Glutamatergic neuron (in vitro differentiated cells): Measurements from ENCODE around the gene DOC2B. TPM values are rescaled to one million over a fixed set of nuclear protein-coding genes. Genes with fewer than 3 reads are reported as not detected.

Source experiments
- DNase-seq: peaks from one replicate; pipeline ENCODE4 v3.0.0; 2022
- H3K27ac Mint-ChIP-seq: one replicate; pipeline ENCODE4 v1.8.0; 2020; ENCODE audit warnings: mild to moderate bottlenecking, mixed read lengths, inconsistent platforms; ENCODE audit not compliant: unreplicated experiment
- H3K27me3 Mint-ChIP-seq: one replicate; pipeline ENCODE4 v1.8.0; 2020; ENCODE audit warnings: mild to moderate bottlenecking, moderate library complexity, mixed read lengths, inconsistent platforms; ENCODE audit not compliant: unreplicated experiment
- H3K36me3 Mint-ChIP-seq: one replicate; pipeline ENCODE4 v1.8.0; 2020; ENCODE audit warnings: mild to moderate bottlenecking, mixed read lengths, inconsistent platforms; ENCODE audit not compliant: unreplicated experiment
- H3K4me1 Mint-ChIP-seq: one replicate; pipeline ENCODE4 v1.8.0; 2020; ENCODE audit warnings: mild to moderate bottlenecking, low read depth, mixed read lengths, inconsistent platforms; ENCODE audit not compliant: unreplicated experiment
- H3K4me3 Mint-ChIP-seq: one replicate; pipeline ENCODE4 v1.8.0; 2020; ENCODE audit warnings: mild to moderate bottlenecking, mixed read lengths, inconsistent platforms; ENCODE audit not compliant: unreplicated experiment
- H3K9me3 Mint-ChIP-seq: one replicate; pipeline ENCODE4 v1.8.0; 2020; ENCODE audit warnings: mild to moderate bottlenecking, moderate library complexity, mixed read lengths, inconsistent platforms; ENCODE audit not compliant: unreplicated experiment
- total RNA-seq: library from RNA; stranded (reverse); fragmentation: NEBNext Ultra II Directional; extraction: Animal tissue kit (Norgen Biotek cat#: 25700); gene quantifications from one replicate; pipeline ENCODE4 v1.2.1, GENCODE V29; 2021; ENCODE audit not compliant: unreplicated experiment
- TF ChIP-seq, protein P1 (sequence below): fragments of 200-600 bp; sonication (generic); IDR thresholded peaks from one replicate; pipeline ENCODE4 v1.5.0; 2021; ENCODE audit not compliant: partially characterized antibody, unreplicated experiment

DOC2B gene
- total RNA-seq, 1 donor from 2014 or later, result 109 TPM

DNA sequence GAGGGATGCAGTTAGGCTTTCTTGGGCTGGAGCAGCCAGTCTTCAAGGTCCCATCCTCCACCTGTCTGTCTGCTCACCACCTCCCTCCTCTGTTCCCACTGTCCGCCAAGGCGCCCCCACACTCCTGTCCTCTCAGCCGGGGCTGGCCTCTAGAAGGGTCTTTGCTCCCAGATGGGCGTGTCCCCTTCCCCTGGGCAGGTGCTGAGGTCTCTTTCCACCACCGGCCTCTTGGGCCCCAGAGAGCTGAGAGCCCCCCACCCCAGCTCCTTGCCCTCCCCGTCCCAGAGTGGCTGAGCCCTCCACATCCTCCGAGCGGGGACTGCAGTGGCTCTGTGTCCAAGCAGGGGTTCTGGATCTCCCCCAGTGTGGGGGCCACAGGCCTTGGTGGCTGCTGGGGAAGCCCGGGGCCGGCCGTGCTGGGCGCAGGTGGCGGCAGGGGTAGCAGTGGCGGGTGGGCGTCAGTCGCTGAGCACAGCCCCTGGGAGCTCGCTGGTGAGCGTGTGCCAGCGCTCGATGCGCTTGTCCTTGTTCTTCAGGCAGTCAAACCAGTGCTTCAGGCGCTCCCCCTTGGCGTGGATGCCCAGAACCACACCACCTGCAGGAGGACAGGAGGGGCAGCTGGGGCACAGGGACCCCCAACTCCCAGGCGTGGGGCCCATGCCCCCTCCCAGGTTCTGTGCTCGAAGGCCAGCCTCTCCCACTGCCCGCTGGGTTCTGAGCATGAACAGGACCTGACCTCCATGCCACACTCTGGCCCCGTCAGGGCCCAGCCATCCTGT lies 34.3 kb downstream of the DOC2B start:
- DNase-seq, result peak; percentile 12
- H3K27ac Mint-ChIP-seq, result no peak overlapping the region
- H3K4me1 Mint-ChIP-seq, result no peaks in the 10 kb centered on the region
- no peak overlapping the region for H3K4me3 Mint-ChIP-seq
- H3K27me3 Mint-ChIP-seq, result peaks cover 5% of the 10 kb centered on the region
- peaks cover 8% of the 10 kb centered on the region for H3K9me3 Mint-ChIP-seq
- no peaks in the 10 kb centered on the region for H3K36me3 Mint-ChIP-seq
- TF ChIP-seq, protein P1, sequence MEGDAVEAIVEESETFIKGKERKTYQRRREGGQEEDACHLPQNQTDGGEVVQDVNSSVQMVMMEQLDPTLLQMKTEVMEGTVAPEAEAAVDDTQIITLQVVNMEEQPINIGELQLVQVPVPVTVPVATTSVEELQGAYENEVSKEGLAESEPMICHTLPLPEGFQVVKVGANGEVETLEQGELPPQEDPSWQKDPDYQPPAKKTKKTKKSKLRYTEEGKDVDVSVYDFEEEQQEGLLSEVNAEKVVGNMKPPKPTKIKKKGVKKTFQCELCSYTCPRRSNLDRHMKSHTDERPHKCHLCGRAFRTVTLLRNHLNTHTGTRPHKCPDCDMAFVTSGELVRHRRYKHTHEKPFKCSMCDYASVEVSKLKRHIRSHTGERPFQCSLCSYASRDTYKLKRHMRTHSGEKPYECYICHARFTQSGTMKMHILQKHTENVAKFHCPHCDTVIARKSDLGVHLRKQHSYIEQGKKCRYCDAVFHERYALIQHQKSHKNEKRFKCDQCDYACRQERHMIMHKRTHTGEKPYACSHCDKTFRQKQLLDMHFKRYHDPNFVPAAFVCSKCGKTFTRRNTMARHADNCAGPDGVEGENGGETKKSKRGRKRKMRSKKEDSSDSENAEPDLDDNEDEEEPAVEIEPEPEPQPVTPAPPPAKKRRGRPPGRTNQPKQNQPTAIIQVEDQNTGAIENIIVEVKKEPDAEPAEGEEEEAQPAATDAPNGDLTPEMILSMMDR, result no peak

DNA sequence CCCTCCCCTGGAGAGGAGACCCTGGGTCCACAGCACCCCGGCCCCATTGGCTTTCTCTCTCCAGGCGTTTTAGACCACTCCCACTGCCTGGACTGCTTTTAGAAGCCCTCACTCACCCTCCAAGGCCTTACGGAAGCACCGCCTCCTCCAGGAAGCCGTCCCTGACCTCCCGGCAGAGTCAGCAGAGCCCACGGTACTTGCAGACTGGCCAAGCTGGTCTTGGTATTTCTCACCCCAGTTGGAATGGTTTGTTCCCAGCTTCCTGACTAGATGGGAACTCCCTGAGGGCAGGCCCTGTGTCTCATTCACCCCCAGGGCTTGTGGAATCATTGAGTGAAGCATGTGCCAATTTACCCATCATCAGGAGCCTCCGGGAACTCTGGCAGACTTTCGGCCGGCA lies 34.9 kb downstream of the DOC2B start:
- Mint-ChIP-seq H3K4me3 (no peak overlapping the region), H3K4me1 (no peaks in the 10 kb centered on the region), H3K27me3 (peaks cover 7% of the 10 kb centered on the region), H3K9me3 (peaks cover 8% of the 10 kb centered on the region), H3K36me3 (no peaks in the 10 kb centered on the region), H3K27ac (no peak overlapping the region)
- peak; percentile 11 for DNase-seq
- TF ChIP-seq, protein P1, result no peak

DNA sequence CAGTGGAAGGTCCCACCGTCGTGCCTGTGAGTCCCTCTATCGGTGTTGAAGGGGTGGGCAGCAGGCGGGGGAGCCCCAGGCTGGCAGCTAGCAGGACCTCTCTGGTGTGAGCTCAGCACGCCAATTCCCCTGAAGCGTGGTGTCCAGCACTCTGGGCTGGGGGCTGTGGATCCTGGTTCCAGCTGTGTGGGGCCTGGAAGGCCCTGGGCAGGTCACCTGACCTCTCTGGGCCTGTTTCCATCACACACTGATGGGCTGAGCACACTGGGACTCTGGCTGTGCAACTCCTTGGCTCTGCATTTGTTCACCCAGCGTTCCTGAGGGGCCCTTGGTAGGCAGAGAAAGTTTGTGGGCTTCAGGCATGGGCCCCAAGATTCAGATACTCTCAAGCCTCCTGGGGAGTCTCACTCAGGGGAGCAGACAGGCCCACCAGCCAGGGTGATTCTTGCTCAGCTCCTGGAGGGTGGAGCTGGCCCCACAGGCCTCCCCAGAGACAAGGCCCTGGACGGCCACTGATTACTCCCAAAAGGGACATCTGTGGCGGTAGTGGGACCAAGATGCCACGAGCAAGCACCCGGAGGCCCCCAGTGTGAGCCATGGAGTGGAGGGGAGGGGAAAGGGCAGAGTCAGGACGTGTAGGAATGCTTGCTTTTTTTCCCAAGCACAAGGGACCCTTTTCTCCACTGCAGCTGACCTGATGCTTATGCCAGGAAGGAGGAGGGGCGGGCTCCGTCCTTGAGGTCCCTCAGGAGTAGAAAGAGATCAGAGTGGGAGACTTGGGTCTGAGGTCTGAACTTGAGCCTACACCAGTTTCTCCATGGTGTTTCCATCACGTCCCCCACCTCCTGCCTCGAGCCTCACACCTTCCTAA lies 35.5 kb downstream of the DOC2B start:
- Mint-ChIP-seq H3K27me3 (peaks cover 7% of the 10 kb centered on the region), H3K27ac (no peak overlapping the region), H3K36me3 (no peaks in the 10 kb centered on the region), H3K4me3 (no peak overlapping the region), H3K9me3 (peaks cover 8% of the 10 kb centered on the region), H3K4me1 (no peaks in the 10 kb centered on the region)
- TF ChIP-seq, protein P1, result no peak
- DNase-seq, result peak; percentile 16

DNA sequence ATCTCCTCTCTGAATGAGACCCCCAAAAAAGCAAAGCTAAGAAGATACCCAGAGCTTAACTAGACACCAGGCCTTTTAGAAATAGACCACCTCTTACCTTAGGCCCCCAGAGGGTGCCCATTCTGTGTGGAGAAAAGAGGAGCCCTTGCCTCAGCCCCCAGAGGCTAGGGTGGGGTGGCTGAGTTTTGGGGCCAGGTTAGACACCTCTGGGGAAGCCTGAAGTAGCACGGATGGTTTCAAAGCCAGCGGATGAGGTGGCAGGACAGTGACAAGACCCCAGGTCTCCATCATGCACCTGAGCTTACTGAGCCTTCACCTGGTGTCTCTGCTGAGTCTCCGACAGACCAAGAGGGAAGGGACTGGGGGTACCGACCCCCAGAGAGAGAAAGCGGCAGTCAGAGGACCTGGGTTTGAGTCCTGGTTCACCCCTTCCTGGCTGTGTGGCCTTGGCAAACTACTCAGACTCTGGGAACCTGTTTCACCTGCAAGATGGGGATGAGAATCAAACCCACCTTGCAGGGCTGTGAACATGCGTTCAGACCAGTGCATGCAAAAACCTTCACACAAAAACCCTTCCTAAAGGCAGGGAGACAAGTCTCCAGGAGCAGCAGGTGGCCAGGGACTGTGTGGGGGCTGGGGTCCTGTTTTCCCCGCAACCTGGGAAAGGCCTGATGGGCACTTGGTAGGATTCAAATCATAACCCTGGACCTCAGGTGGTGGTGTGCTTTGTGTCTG lies 36.3 kb downstream of the DOC2B start:
- peaks cover 5% of the 10 kb centered on the region for H3K9me3 Mint-ChIP-seq
- TF ChIP-seq, protein P1, result no peak
- peak; percentile 4 for DNase-seq

More for the DNA sequence above, 36.3 kb downstream of the DOC2B start:
- Mint-ChIP-seq H3K27me3 (peaks cover 7% of the 10 kb centered on the region), H3K27ac (no peak overlapping the region), H3K36me3 (no peaks in the 10 kb centered on the region), H3K4me3 (no peak overlapping the region), H3K4me1 (no peaks in the 10 kb centered on the region)
